Astrocyte (in vitro differentiated cells and primary cell): ENCODE data around the gene MVD.

Experiments used
- CTCF ChIP-seq: IDR thresholded peaks from 2 replicates; pipeline ENCODE4 v1.5.1; 2011; ENCODE audit warnings: low read depth, mild to moderate bottlenecking, inconsistent platforms, low read length, moderate library complexity; ENCODE audit not compliant: insufficient read depth
- EZH2 ChIP-seq: IDR thresholded peaks from 2 replicates; pipeline ENCODE4 v1.6.1; 2012; ENCODE audit warnings: mild to moderate bottlenecking, low read length, inconsistent platforms; ENCODE audit not compliant: insufficient read depth

DNA sequence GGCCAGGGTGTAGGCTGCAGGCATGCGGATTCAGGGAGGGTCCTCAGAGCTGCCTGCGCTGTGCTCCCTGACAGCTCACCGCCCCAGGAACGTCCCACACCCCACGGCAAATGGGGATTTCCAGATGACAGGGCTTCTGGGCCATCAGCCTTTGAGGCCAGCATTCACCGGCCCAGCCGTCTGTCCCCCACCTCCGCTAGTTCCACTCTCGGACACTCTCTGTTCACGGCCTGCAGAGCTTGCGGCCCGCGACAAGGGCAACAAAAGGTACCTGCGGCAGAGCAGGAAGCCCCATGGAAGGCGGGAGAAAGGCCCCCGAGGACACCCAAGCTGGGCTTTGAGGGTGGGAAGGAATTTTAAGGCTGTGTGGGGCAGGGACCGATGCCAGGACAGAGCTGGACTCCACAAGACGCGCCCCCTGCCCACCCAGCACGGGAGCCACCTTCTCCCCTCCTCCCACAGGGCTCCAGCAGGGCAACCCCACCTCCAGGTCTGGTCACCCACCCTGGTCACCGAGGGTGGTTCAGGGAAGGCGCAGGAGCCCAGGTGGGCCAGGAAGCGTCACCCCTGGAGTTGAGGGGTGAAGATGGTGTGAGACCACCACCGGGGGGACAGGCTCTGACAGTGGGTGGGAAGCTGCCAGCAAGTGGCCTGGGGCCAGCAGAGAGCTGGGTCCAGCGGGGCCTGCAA lies 6.5 kb downstream of the MVD start:
- TF ChIP-seq CTCF: no peak
- no peak for TF ChIP-seq EZH2
